HG03354 (cell line): ENCODE results near the gene AGER.

Experiments used
- ATAC-seq: cut with Tn5 transposase; IDR thresholded peaks from one replicate; pipeline ENCODE4 v1.9.1; 2021; ENCODE audit warnings: mild to moderate bottlenecking; ENCODE audit not compliant: unreplicated experiment, poor library complexity, severe bottlenecking

Gene AGER

DNA sequence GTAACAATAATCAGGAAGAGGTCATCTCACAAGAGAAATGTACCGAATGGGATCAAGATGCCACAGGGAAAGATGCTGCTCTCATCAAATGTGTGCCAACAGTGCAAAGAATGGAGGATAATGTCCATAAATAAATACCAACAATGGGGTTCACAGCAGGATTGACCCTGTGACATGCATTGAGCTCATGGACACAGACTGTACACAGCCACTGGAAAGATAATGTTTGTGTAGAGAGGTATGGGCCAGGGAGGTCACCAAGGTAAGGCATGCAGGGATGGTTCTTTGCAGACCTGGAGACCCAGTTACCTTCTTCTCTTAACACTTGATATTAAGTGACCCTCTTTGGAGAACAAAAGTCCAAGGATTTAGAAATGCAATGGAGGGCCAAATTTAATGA is 9.6 kb downstream of the AGER start:
- no peak for ATAC-seq

GRCh38 chr6:32173051-32173727 is 10.9 kb downstream of the AGER start:
- no peak for ATAC-seq

DNA sequence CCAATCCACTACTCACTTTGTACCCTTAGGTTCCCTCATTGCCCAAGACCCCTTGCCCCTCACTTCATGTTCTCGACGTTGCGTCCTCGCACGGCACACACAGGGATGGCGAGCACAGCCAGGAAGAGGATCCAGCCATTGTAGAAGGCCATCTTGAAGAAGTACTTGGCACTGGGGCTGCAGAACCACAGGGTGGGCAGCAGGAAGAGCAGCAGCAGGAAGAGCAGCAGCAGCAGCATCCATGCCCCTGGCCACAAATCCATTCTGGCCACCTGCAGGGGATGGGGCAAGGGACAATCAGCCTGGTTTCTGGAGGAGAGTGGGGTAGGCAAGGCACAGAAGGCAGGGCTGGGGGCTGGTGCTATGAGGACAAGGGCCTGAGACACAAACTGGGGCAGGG is 12.8 kb downstream of the AGER start:
- no peak for ATAC-seq

- ATAC-seq = no peak
These were observed 13.8 kb downstream of the AGER start for GRCh38 chr6:32170294-32170693.

DNA sequence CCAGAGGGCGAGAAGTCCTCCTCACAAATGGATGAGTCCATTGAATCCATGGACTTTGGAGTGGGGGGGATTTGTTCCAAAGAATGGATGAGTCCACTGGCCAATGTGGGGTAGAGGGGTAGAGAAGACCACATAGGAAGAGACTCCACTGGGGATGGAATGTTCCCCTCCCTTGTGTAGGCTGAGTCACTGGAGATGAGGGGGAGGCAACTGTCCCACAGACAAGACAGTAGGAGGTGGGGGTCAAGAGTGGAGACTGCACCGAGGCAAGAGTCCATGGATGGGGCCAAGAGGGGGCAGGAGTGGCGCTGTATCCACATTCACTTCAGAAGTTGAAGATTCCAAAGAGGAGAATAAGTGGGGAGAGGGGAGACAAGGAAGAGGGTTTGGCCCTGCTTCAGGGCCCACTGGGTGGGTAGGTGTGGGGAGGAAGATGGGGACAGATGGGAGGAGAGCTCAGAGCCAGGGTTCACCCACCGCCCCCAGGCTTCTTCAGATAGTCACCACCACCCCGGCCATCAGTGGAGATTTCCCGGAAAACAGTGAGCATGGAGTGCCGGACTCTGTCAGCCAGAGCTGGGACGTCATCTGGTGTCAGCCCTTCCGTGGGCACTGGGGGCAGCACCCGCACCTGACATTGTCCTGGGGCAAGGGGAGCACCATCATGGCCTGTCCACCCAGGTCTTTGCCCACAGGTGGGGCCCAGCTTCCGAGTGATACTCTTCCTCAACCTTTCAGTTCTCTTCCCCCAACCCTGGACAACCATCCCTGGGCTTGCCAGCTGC is 15.1 kb downstream of the AGER start:
- no peak for ATAC-seq

DNA sequence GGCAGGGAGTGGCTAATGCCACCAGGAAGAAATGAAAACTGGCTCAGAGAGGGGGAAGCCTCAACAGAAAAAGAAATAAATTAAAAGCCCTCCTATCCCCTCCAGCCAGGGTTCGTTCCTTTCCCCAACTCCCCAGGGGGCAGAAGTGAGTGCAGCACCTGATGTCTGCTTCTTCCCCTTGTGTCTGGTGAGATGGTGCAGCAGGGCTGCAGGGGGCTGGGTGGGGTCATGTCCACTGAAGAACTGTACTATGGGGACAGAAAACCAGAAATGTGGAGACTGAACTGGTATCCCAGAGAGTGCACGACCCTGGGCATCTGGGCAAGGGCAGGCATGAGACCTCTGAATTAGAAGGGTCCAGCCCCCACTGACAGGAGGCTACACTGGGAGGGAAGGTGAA is 15.7 kb downstream of the AGER start:
- no peak for ATAC-seq

DNA sequence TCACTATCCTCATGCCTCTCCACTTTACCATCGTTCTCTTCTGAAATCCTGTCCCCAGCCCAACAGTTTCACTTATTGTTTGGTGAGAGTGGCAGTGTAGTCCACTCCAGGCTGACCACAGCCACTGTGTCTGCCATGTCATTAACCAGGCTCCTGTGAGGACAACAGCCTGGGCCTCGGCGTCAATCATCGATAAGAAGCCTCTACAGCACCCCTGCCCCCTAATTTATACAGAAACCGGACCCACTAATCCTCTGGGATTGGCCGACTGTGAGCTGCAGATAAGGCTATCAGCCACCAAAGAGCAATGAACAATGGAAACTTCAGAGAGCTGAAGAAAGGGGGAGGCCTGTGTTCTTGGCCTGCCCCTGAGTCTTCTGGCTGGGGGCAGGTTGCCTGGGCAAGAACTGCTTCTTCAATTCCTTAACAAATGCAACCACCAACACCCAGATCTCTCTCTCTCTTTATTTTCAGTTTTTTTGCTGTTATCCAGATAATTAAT is 16.2 kb downstream of the AGER start:
- no peak for ATAC-seq

DNA sequence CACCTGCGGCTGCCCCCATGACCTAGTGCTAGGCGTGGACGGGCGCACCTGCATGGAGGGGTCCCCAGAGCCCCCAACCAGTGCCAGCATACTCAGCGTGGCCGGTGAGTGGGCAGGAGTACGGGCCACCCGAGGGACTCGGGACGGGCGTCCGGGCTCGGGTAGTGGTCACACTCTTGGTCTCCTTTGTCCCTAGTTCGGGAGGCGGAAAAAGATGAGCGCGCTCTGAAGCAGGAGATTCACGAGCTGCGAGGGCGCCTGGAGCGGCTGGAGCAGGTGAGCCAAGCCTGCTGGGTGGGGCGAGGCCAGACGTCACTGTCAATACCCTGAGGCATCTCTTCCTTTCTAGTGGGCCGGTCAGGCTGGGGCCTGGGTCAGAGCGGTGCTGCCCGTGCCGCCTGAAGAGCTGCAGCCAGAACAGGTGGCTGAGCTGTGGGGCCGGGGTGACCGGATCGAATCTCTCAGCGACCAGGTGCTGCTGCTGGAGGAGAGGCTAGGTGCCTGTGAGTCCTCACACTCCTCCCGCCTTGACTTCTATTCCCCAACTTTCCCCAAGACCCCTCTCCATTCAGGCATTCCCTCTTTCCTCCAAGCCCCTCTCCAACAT is 16.8 kb downstream of the AGER start:
- no peak for ATAC-seq

DNA sequence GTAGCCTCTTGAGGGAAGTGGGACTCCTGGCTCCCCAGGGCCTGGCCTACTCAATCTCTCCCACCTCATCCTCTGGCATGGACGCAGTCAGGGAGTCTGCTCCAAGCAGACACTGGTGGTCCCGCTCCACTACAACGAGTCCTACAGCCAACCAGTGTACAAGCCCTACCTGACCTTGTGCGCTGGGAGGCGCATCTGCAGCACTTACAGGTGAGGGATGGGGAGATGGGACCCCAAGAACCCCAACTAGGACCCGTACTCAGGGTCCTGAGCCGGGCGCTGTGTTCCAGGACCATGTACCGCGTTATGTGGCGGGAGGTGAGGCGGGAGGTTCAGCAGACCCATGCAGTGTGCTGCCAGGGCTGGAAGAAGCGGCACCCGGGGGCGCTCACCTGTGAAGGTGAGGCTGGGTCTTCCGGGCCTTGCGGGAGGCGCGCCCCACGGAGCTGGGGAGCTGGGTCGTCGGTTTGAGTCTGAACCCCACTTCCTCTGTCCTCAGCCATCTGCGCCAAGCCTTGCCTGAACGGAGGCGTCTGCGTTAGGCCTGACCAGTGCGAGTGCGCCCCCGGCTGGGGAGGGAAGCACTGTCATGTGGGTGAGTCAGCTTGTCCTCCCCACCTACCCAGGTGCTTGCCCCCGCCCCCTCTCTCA is 17.5 kb downstream of the AGER start:
- no peak for ATAC-seq

DNA sequence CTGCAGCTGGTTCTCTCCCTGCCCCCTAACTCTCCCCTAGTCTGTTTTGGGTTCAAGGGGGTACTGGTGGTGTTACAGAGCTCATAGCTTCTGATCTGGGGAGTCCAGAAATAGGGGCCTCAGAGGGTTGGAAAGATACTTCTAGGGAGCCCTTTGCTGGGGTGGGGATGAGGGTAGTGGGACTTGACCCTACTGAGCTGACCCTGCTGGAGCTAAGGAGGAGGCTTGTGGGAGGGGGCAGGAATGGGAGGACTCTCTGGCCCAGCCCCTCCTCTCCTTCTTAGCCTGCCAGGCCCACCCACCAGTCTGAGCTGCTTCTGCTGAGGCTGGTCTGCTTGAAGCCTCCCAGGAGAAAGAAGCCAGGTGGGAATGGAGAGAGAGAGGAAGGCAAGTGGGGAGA is 19.8 kb downstream of the AGER start, which contains the start of gene EGFL8:
EGFL8 (plus strand) TSS at position 301 of the 400 bp plus-strand sequence. CDS start 1,571 bp downstream, outside the sequence.
- ATAC-seq = no peak

- ATAC-seq = no peak
These were observed 20.3 kb downstream of the AGER start for GRCh38 chr6:32163559-32164258.

DNA sequence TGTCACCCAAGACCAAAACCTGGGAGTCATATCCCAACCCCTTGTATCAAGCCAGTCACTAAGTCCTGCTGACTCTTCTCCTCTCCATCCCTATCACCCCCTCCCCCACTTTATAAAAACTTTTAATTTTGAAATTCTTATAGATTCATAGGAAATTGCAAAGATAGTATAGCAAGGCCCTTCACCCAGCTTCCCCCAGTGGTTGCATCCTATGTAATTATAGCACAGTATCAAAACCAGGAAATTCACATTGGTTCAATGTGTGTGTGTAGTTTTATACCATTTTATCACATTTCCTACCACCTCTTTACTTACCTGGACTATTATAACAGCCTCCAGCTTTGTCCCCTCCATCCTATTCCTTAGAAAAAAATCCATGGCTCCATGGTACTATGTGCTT is 26.0 kb downstream of the AGER start:
- ATAC-seq = no peak

DNA sequence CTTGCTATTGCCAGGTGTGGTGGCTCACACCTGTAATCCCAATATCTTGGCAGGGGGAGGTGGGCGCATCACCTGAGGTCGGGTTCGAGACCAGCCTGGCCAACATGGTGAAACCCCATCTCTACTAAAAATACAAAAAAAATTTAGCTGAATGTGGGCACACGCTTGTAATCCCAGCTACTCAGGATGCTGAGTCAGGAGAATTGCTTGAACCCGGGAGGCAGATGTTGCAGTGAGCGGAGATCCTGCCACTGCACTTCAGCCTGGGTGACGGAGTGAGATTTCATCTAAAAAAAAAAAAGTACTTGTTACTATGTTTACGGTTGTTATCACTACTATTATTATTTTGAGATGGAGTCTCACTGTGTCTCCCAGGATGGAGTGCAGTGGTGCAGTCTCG is 27.2 kb downstream of the AGER start:
- no peak for ATAC-seq

GRCh38 chr6:32154514-32155161 is 29.4 kb downstream of the AGER start:
- peak; percentile 74 for ATAC-seq

- peak; percentile 38 for ATAC-seq
These were observed 30.2 kb downstream of the AGER start, which contains the start of gene PPT2 for GRCh38 chr6:32153564-32154513. Gene PPT2, plus strand, starts transcription at chr6:32154141. Its CDS starts 454 bp downstream, at chr6:32154595.

DNA sequence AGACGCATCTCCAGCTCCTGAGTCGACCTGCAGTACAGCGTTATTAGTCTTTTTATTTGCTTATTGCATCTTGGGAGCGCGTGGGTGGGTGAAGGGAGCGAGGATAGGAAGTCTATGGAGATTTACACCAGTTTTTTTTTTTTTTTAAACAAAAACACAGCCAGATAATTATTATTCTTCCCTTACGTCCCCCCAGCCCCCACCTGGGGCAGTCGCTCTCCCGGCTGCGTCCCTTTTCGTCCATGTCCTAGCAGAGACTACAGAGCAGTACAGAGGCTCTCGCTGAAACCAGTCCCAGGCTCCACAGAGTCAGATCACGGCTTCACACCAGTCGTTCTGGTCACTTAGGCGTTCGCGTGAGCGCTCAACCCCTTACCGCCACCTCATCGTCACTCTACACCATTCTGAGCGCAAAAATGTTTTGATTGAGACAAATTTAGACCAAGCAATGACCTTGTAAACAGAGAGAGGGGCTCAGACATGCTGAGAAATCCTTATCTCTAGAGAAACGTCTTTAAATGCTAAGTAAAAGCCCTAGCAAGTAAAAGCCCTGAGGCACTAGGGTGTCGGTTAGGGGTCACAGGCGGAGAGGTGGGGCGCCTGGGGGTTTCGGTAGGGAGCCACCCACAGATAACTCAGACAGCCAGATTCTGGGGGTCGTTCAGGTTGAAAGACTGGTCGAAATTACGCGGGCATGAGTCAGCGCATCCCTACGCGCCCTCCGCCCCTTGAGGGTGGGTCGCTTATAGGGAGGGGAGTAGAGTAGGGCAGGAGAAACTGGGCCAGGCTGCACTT is 31.1 kb downstream of the AGER start:
- no peak for ATAC-seq
